ENCODE results near the gene TMEM131L.
"Not testable (repeated sequence)": the region's sequence is repeated elsewhere in the genome, so short reads cannot be mapped to it uniquely, and the experiment has no call there.

DNA sequence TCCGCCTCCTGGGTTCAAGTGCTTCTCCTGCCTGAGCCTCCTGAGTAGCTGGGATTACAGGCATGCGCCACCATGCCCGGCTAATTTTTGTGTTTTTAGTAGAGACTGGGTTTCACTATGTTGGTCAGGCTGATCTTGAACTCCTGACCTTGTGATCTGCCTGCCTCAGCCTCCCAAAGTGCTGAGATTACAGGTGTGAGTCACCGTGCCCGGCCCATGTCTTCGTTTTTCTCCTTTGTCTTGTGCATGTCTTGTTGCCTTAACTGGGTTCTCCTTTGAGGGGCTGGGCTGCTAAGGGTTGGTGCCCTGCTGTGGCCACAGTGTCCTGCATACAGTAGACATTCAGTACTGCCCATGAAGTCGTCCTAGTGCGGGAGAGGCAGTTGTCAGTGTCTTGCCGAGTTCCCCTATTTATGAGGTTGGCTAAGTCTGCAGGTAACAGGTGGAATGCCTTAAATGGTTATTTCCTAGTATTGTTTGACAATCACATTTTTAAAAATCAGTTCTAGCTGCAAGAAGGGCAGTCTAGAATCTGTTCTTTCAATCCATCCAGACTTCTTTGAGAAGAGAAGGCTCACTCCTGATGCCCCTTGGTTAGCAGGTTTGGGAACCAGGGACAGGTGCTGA is 5.0 kb downstream of the TMEM131L start:
- TF ChIP-seq, protein P1, sequence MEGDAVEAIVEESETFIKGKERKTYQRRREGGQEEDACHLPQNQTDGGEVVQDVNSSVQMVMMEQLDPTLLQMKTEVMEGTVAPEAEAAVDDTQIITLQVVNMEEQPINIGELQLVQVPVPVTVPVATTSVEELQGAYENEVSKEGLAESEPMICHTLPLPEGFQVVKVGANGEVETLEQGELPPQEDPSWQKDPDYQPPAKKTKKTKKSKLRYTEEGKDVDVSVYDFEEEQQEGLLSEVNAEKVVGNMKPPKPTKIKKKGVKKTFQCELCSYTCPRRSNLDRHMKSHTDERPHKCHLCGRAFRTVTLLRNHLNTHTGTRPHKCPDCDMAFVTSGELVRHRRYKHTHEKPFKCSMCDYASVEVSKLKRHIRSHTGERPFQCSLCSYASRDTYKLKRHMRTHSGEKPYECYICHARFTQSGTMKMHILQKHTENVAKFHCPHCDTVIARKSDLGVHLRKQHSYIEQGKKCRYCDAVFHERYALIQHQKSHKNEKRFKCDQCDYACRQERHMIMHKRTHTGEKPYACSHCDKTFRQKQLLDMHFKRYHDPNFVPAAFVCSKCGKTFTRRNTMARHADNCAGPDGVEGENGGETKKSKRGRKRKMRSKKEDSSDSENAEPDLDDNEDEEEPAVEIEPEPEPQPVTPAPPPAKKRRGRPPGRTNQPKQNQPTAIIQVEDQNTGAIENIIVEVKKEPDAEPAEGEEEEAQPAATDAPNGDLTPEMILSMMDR (IDR thresholded peaks at IDR 0.05; ENCODE audit: extremely low read depth in 1 of 2, insufficient read depth in 1 of 2, low read depth in 1 of 2, low read length in 2 of 2), result not testable (repeated sequence)
- not testable (repeated sequence) for TF ChIP-seq POLR2A (IDR thresholded peaks at IDR 0.05; ENCODE audit: low read depth, low read length); MYC (IDR thresholded peaks at IDR 0.05; ENCODE audit: low read depth, low read length); EZH2 (IDR thresholded peaks at IDR 0.05; ENCODE audit: borderline replicate concordance, low read depth, low read length, severe bottlenecking); GATA2 (IDR thresholded peaks at IDR 0.05; ENCODE audit: insufficient read depth, insufficient read length, low read depth, low read length); POLR2AphosphoS5 (IDR thresholded peaks at IDR 0.05; ENCODE audit: insufficient read depth, low read depth, low read length); JUN (IDR thresholded peaks at IDR 0.05; ENCODE audit: borderline replicate concordance, insufficient read depth, insufficient read length, low read depth)
- TF ChIP-seq, protein P2, sequence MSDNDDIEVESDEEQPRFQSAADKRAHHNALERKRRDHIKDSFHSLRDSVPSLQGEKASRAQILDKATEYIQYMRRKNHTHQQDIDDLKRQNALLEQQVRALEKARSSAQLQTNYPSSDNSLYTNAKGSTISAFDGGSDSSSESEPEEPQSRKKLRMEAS (IDR thresholded peaks at IDR 0.05; ENCODE audit: insufficient read depth, insufficient read length), result not testable (repeated sequence)

Measured in endothelial cell of umbilical vein (primary cell).